Ovary (tissue), 9 donors: Measurements from ENCODE around the gene COQ7. TPM values are rescaled to one million over a fixed set of nuclear protein-coding genes. Genes with fewer than 3 reads are reported as not detected.

Experiments
- DNase-seq, 5 donors: peaks; one replicate each; pipeline ENCODE4 v3.0.0-alpha.2; 2019 to 2020
- H3K27ac ChIP-seq, 2 donors: fragments of 200-600 bp; one replicate each; pipeline versions ENCODE4 v1.5.1 to v1.8.0; 2019 to 2022
- H3K27me3 ChIP-seq: fragments of 200-600 bp; one replicate; pipeline ENCODE4 v1.8.0; 2022
- H3K36me3 ChIP-seq: fragments of 200-600 bp; sonication (generic); one replicate; pipeline ENCODE4 v1.5.1; 2019
- H3K4me1 ChIP-seq: one replicate; pipeline ENCODE4 v1.8.1; 2013; ENCODE audit warnings: mild to moderate bottlenecking, moderate library complexity; ENCODE audit not compliant: insufficient read depth
- H3K4me3 ChIP-seq: fragments of 200-600 bp; sonication (generic); one replicate; pipeline ENCODE4 v1.5.1; 2017
- H3K9me3 ChIP-seq, 2 donors: fragments of 200-600 bp in 1 of 2; sonication (generic) in 1 of 2; one replicate each; pipeline versions ENCODE4 v1.5.1 to v1.8.1; 2013 to 2019; ENCODE audit warnings: mild to moderate bottlenecking in 1 of 2, moderate library complexity in 1 of 2
- EP300 ChIP-seq: sonication (generic); formaldehyde crosslinking; IDR thresholded peaks from one replicate; pipeline ENCODE4 v1.6.1; 2017; ENCODE audit warnings: antibody characterized with exemption
- POLR2A ChIP-seq: fragments of 450-650 bp; IDR thresholded peaks from one replicate; pipeline ENCODE4 v1.6.1; 2017; ENCODE audit warnings: antibody characterized with exemption, mild to moderate bottlenecking, moderate library complexity
- WGBS, 3 donors: extraction: QIAGEN DNeasy Blood & Tissue Kit in 1 of 3; methylation state at CpG; one replicate each; pipeline versions ENCODE4 v1.1.5 to v1.1.7; 2013 to 2017; 5-methylcytosine and 5-hydroxymethylcytosine counted together
- intact Hi-C, 4 donors: fragments of 100-400 bp; cut with DNase I; formaldehyde crosslinking; loops; one replicate each; pipeline versions ENCODE4 v1.11.0 to v1.15.1; 2022 to 2023
- polyA plus RNA-seq, 2 donors: library from polyadenylated mRNA; stranded (reverse); fragments of 200-250 nt in 1 of 2; fragments of 350-450 nt in 1 of 2; fragmentation: Illumina TruSeq in 1 of 2; extraction: RNeasy Lipid Tissue Mini Kit (QIAGEN cat#74804) in 1 of 2; gene quantifications; one replicate each; pipeline ENCODE4 v1.2.3, GENCODE V29; 2013 to 2014
- total RNA-seq, 7 donors: library from RNA; depleted of rRNA in 2 of 7; stranded (reverse); fragments of >200 nt in 2 of 7; fragmentation: NEBNext Ultra II Directional in 3 of 7; extraction: Animal tissue kit (Norgen Biotek cat#: 25700) in 3 of 7; gene quantifications; one replicate each; pipeline versions ENCODE4 v1.1.0 to v1.2.4, GENCODE V29; 2016 to 2023
- TF ChIP-seq, protein P1 (sequence below), 3 donors: fragments of 450-650 bp in 2 of 3; fragments of 200-600 bp in 1 of 3; IDR thresholded peaks; one replicate each; pipeline versions ENCODE4 v1.5.1 to v1.8.0; 2016 to 2022; ENCODE audit warnings: antibody characterized with exemption in 3 of 3, mild to moderate bottlenecking in 1 of 3
- donor health status: DM: no; HTN: no; CAD: no; lungs with moderate emphysema.
- donor health status: DM: no; HTN: no; CAD: no.
- donor health status: Bipolar disorder and iron deficiency.
- donor health status: DM: yes; HTN: yes; CAD: no.
- donor health status: DM: no; HTN: no; CAD: no.
- donor health status: DM: yes; HTN: yes; CAD: no.

COQ7 gene
- total and polyA plus RNA-seq, 9 donors = 19.5 to 39.9 (median 30.9) TPM

DNA sequence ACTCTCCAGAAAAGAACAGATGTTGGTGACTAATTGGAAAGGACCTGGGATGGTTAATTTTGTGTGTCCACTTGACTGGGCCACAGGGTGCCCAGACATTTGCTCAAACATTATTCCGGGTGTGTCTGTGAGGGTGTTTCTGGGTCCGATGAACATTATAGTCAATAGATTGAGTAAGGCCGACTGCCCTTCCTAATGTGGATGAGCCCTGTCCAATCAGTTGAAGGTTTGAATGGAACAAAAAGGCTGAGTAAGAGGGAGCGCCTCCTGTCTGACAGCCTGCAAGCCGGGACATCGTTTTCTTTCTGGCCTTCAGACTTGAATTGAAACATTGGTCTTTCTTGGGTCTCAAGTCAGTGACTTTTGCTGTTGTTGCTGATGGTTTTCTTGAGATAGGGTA, 23.5 kb downstream of the COQ7 start:
- Histone ChIP-seq H3K9me3 (no peaks in the 10 kb centered on the region), H3K27ac (no peak overlapping the region), H3K36me3 (no peaks in the 10 kb centered on the region), H3K4me3 (no peak overlapping the region), H3K27me3 (no peaks in the 10 kb centered on the region), H3K4me1 (no peaks in the 10 kb centered on the region)
- DNase-seq = no peak
- intact Hi-C loops = loop anchor here in 1 of 4 donors (5.0 kb wide), 1 partner anchor 81 kb away; no protein-coding TSS in a partner anchor
- 91 to 96% (median 92%) methylated on average over 6 of the region's 6 CpGs for WGBS, 3 donors
- TF ChIP-seq POLR2A (no peak), EP300 (no peak)
- TF ChIP-seq, protein P1, sequence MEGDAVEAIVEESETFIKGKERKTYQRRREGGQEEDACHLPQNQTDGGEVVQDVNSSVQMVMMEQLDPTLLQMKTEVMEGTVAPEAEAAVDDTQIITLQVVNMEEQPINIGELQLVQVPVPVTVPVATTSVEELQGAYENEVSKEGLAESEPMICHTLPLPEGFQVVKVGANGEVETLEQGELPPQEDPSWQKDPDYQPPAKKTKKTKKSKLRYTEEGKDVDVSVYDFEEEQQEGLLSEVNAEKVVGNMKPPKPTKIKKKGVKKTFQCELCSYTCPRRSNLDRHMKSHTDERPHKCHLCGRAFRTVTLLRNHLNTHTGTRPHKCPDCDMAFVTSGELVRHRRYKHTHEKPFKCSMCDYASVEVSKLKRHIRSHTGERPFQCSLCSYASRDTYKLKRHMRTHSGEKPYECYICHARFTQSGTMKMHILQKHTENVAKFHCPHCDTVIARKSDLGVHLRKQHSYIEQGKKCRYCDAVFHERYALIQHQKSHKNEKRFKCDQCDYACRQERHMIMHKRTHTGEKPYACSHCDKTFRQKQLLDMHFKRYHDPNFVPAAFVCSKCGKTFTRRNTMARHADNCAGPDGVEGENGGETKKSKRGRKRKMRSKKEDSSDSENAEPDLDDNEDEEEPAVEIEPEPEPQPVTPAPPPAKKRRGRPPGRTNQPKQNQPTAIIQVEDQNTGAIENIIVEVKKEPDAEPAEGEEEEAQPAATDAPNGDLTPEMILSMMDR (IDR thresholded peaks at IDR 0.05) = no peak

DNA sequence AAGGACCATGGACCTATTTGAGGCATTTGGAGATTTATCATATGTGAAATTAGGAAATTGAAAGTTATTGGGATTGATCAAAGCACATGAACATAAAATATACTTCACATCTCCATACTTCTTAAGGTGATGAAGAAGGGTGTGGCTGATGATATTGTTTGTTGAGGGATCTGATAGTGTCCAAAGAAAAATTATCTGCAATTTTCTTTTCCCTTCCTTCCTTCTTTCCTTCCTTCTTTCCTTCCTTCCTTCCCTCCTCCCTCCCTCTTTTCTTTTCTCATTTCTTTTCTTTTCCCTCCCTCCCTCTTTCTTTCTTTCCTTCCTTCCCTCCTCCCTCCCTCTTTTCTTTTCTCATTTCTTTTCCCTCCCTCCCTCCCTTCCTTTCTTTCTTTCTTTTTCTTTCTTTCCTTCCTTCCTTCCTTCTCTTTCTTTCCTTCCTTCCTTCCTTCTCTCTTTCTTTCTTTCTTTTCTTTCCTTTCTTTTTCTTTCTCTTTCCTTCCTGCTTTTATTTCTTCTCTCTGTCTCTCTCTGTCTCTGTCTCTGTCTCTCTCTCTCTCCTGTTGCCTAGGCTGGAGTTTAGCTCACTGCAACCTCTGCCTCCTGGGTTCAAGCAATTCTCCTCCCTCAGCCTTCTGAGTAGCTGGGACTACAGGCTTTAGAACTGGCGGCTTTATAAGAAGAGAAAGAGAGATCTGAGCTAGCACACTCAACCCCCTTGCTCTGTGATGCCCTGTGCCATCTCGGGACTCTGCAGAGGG, 25.4 kb downstream of the COQ7 start:
- Histone ChIP-seq H3K36me3 (no peaks in the 10 kb centered on the region), H3K27me3 (no peaks in the 10 kb centered on the region), H3K4me3 (no peak overlapping the region), H3K9me3 (no peaks in the 10 kb centered on the region), H3K4me1 (no peaks in the 10 kb centered on the region), H3K27ac (no peak overlapping the region)
- TF ChIP-seq, protein P1 (IDR thresholded peaks at IDR 0.05) = no peak
- TF ChIP-seq POLR2A = no peak
- no peak for TF ChIP-seq EP300
- intact Hi-C loops = loop anchor here in 1 of 4 donors (5.0 kb wide), 1 partner anchor 79 kb away; no protein-coding TSS in a partner anchor
- 52 to 63% (median 62%) methylated on average over 2 of the region's 2 CpGs for WGBS, 3 donors
- no peak for DNase-seq

- H3K27ac ChIP-seq = no peak overlapping the region
- intact Hi-C loops = loop anchor here in 1 of 4 donors (5.0 kb wide), 1 partner anchor 78 kb away; no protein-coding TSS in a partner anchor
- H3K36me3 ChIP-seq = no peaks in the 10 kb centered on the region
Measured at GRCh38 chr16:19093631-19094541, 26.5 kb downstream of the COQ7 start.

More at GRCh38 chr16:19093631-19094541, 26.5 kb downstream of the COQ7 start:
- TF ChIP-seq, protein P1 (IDR thresholded peaks at IDR 0.05) = no peak
- TF ChIP-seq EP300 (no peak), POLR2A (no peak)
- DNase-seq = no peak
- Histone ChIP-seq H3K27me3 (no peaks in the 10 kb centered on the region), H3K9me3 (no peaks in the 10 kb centered on the region), H3K4me1 (no peaks in the 10 kb centered on the region), H3K4me3 (no peak overlapping the region)
- WGBS, 3 donors = 70 to 73% (median 72%) methylated on average over 15 of the region's 15 CpGs
